HG03139 (cell line): ENCODE results near the gene CAMTA1.

Experiments
- ATAC-seq: cut with Tn5 transposase; IDR thresholded peaks from one replicate; pipeline ENCODE4 v1.9.1; 2021; ENCODE audit not compliant: unreplicated experiment

The CAMTA1 gene

DNA sequence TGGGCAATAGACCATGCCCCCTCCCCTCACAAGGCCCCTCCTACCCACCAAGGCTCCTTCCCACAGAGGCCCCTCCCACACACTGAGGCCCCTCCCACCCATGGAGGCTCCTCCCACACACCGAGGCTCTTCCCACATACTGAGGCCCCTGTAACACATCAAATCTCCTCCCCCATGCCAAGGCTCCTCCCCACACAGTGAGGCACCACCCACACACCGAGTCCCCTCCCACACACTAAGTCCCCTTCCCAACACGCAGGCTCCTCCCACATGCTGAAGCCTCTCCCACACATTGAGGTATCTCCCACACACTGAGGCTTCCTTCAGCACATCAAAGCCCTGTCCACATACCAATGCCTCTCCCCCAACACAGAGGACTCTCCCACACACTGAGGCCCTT is 391.8 kb downstream of the CAMTA1 start:
- ATAC-seq = no peak

DNA sequence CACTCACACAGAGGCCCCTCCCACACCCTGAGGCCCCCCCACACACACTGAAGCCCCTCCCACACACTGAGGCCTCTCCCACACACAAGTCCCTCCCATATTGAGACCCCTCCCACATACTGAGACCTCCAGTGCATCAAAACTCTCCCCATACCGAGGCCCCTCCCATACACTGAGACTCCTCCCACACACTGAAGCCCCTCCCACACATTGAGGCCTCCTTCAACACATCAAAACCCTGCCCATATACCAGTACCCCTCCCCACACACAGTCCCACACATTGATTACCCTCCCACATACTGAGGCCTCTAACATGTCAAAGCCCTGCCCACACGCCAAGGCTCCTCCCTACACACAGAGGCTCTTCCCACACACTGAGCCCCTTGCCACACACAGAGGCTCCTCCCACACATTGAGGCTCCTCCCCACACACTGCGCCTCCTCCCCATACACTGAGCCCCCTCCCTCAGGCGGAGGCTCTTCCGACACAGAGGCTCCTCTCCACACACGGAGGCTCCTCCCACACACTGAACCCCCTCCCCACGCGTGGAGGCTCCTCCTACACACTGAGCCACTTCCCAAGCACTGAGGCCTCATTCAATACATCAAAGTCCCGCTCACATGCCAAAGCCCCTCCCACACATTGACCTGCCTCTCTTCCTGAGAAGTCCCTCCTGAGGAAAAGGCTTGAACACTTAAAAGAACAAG is 392.3 kb downstream of the CAMTA1 start:
- ATAC-seq = no peak

DNA sequence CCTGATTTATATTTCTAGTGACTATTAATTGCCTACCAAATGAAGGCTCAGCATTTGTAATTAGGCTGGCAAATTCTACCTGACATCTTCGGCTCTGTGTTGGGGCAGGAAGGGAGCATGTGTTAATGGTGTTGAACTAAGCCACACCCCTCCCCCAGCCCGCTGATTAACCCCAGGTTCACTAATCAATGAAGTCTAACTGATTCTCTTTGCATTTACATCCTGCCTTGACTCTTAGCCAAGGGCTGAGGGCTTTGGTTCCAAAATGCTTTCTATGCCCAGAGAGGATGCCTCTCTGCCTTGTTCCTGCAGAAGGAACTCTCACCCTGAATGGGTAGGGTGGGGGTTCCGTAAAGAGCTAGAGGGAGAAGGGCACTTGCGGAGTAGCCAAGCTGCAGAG is 393.1 kb downstream of the CAMTA1 start:
- ATAC-seq = no peak

DNA sequence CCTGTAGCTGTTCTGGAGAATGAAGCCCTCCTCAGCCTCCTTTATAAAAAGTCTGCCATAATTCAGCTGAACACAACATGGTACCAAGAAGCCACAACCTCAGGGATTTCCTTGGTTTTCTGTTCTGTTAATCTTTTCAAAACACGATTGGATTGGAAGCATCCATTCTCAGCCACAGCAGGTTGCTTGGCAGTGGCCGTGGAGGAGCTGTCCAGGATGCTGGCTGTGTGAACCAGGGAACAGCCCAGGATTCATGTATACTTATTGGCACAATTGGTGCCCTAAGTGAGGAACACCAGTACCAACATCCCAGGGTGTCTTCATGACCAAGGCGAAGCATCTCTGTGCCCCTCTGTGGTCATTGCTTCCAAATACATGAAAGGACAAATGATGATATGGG is 393.5 kb downstream of the CAMTA1 start:
- ATAC-seq = no peak

DNA sequence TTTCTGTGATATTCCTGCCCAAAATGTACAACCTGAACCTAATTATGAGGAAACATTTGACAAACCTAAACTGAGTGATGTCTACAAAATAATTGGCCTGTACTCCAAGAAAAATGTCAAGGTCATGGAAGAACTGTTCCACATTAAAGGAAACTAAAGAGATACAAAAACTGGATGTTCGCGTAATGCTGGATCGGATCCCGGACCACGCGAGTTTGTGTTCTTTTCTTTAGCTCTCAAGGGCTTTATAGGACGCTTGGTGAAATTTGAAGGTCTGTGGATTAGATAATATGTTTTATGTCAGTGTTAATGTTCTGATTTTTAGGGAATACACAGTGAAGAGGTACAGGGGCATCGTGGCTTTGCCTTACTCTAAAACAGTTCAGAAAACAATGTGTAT is 400.5 kb downstream of the CAMTA1 start:
- no peak for ATAC-seq

DNA sequence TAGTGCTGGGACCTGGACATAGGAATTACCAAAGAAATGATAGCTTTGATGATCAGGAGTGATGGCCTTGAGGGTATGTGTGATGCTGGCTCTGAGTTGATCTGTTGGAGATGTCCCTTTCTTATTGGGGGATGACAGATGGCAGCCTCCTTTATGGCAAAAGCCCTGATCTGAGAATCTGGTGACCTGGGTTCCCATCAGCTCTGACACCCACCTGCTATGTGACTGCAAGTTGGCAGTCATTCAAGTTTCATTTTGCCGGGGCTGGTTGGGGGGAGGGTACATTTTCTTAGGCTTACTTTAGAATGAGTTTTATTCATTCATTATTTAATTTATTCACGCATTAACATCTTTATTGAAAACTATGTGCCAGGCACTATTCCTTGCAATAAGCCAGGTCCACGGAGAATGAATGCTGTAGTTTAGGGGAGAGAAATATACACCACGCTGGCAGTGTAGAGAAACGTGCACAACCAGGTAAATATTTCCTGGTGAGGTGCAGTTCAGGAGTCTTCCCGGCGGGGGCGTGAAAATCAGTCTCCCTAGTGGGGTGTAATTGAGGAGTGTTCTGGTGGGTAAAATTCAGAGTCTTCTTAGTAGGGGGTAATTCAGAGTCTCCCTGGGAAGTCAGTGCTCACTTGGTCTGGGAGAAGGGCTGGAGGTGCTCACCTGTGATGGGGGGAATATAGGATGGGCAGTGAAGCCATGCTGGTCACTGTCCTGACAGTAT is 401.3 kb downstream of the CAMTA1 start:
- no peak for ATAC-seq

DNA sequence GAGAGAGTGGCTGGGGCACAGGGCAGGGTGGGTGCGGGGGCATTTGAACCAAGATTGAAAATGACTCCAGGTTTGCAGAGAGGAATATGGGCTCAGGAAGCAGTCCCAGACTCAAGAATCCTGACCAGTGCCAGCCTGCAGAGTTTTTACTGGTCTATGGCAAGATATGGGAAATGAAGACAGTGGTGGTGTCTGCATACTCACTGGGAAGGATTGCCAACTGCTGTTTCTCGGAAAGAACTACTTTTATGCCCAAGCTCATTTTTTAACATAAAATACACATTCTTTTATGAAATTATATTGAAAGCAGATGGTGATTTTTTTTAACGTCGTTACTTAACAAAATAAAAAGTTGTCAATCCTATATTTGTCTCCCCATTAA is 401.8 kb downstream of the CAMTA1 start:
- no peak for ATAC-seq

DNA sequence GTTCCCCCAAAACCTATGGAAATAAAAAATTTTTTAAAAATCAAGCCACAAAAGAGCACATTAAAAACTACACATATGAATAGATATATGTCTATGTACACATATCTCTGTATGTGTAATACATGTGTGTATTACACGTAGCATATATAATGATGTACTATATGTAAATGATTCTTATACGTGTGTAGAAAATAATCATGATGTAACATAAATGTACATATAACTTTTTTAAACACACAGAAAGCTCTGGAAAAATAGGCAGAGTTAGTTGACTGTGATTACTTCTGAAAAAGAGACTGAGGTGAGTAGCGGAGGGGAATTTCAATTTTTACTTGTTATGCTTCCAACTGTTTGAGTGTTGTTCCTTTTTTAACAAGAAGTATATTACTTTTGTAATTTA is 405.0 kb downstream of the CAMTA1 start:
- no peak for ATAC-seq

DNA sequence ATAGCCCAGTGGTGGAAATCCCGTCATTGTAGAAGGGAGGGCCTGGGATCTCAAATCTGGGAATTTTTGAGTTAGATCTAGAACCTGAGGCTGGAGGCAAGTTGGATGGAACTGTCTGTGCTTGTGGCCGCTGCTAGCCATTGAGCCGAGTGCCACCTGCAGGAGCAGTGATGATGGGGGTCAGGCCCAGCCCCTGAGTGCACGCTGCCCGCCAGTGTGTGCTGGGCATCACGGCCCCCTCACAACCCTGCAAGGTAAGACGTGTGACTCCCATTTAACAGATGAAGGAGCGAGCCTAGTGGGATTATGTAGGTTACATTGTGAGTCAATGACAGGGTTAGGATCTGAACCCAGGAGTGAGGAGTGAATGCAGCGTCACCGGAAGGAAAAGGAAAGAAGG is 407.2 kb downstream of the CAMTA1 start:
- no peak for ATAC-seq

DNA sequence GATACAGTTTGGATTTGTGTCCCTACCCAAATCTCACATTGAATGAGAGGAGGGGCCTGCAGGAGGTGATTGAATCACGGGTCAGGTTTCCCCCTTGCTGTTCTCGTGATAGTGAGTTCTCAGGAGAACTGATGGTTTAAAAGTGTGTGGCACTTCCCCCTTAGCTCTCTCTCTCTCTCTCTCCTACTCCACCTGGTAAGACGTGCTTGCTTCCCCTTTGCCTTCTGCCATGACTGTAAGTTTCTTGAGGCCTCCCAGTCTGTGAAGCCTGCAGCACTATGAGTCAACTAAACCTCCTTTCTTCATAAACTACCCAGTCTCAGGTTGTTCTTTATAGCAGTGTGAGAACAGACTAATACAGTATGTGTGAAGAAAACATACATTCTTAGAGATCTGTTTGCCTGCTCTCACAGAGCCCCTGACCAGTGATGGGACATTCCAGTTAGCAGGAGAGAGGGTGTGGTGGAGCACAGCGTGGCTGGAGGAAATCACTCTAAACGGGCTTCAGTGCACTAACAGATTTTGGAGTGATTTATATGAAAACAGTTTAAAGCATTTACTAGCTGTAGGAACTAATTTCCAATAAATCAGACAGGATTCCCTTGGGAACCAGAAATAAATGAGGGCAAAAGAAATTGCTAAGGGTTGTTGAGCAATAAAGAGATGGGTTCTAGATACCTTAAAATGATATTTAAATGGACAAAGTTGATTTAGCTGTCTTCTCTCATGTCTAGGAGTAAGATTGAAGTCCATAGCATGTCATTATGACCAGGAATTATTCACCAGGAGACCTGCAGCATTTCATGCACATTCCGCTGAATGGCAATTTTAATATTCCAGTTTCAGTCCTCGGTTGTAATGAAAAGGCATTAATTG is 411.0 kb downstream of the CAMTA1 start:
- ATAC-seq = no peak

DNA sequence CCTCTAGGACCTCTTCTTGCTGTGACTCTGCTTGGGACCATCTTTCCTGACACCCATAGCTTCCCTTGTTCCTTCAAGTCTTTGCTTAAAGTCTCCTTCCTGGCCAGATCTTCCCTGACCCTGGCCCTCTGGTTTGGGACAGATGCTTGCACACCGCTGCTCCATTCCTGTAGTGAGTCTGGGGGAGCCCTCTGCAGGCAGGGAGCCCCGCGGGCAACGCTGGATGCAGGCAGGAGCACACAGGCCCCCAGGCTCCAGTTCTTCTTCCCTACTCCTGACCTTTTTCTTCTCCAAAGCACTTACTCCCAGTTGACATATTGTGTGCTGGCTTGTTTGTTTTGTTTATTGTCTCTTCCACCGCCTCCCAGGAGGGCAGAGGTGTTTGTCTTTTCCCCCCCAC is 413.4 kb downstream of the CAMTA1 start:
- ATAC-seq = no peak

DNA sequence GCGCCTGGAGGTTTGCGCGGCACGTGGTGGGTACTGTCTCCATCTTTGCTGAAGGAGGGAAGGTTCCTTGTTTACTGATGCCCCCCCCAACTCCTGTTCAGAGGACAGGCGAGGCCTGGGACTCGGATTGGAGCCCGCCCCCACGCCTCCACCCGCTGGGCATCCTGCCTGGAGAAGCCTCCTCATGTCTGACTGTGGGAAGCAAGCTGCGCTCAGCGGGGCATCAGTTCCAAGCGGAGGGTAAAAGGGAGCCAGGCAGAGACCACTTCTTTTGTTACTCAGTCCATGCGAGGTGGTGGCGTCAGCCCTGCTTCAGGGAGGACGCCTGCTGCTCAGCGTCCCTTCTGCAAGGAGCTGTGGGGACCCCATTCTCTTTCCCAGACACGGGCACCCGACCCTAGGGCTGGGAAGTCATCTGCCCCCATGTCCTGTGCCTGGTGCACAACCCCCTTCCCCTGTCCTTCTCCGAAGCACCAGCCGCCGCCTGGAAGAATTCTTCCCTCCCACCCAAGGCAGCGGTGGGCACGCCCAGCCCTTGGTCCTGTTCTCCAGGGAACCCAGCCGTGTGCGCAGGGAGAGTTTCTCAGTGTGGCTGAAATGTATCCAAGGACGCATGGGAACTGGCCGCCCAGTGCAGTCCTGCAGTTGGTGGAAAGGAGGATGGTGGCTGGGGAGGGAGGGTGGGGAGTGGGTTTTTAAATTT is 414.0 kb downstream of the CAMTA1 start:
- ATAC-seq = no peak

DNA sequence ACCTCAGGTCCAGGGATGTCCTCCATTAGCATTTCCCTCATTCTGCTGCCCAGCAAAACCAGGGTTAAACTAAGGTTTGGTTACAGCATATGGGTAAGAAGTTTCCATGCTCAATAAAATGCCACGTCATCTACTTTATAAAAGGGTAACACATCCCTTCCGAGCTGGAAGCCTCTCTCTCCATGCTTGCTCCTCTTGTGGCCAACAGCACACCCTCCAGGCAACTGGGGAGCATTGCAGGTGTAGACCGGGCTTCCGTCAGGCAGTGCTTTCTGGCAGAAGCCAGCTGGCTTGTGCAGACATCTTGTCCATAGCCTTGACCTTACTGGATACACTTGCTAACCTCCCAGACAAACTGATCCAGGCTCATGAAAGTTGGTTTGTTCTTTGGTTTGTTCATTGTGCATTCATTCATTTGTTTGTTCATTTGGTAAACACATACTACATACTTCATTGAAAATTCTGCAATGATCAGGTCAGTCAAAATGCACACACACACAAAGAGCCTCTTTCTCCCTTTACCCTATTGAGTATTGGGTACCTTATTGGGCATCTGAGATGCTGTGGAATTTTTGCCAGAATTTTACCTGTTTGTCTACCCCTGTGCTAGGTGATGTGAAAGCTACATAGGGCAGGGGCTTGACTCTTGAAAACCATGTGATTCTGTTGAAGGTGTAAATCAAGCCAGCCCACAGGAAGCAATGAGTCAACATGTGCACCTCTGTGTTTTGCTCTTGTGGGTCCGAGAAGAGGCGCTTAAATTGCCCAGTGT is 422.8 kb downstream of the CAMTA1 start:
- ATAC-seq = no peak

DNA sequence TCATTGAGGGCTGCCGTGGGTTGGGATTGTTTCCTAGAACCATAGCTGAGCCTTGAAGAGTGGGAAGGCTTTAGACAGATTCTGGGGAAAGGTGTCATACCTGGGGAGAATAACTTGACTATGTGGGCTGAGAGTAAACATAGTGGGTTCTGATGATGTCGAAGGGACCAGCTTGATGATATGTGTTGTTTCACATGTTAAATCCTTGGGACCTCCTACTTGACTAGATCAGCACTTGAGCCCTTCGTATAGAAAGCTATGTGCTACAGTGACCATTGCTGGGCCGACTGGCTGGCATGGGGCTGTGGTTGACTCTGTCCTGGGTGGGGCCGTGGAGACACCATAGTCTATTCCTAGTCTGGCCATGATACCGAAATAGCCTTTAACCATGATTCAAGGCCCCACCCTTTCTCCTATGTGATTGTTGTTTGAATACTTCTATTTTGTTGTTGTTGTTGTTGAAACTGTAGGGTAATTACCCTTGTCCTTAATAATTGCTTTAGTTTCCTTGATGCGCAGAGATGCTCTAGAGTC is 423.5 kb downstream of the CAMTA1 start:
- no peak for ATAC-seq

DNA sequence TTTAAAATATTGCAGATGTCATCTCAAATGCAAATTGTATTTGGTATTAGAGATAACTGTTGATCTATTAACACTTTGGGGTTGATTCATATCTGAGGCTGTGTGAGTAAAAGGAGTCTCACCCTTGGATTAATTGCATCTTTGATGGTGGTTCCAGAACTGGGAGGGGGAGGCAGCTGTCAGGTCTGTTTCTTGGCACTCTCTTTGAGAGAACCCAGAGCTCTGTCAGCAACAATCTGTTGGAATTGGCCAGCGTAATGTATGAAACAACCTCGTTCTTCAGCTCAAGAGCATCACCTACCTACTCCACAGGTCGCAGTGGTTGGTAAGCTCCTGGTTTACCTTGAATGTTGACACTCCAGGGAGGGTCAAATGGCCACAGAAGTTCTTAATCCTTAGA is 424.1 kb downstream of the CAMTA1 start:
- ATAC-seq = no peak

DNA sequence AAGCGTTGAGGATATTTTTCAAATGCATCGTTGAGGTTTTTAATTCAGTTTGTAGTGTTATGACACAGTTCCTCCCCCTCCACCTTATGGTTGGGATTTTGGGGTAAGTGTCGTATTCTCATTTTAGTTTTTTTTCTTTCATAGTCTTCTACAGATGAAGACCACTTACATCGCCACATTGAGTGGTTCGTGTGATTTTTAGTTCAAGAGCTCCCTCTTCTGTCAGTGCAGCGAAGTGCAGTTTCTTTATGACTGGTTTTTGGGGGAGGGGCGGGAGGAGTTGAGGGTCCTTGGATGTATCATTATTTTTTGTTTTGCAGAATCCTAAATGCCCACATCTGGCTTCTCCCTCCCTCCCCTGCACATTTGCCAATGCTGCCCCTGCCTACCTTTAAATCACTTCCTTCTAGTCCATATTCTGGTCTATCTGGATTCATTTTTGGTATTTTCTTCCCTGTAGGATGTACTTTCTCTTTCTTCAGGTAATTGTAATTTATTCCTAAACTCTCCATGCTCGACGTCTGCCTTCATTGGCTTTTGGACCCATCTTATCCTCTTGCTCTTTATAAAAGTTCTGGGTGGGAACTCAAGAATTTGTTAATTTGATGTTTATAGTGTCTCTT is 433.1 kb downstream of the CAMTA1 start:
- no peak for ATAC-seq

DNA sequence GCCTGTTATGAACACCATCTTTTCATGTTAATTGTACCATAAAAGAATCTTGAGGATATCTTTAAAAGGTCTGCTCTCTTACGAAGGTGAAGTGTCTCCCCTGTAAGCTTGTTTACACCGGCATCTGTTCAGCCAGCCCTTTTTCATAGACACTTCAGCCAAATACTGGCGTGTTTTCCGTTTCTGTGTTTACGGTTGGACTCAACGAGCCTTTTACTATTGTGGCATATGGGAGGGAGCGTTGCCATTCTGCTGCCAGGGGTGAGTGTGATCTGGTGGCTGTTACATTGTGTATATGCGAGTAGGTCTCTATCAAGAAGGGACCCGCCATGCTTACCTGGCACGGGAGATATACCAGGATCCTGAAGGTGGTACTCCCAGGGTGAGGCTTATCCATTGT is 433.8 kb downstream of the CAMTA1 start:
- no peak for ATAC-seq

DNA sequence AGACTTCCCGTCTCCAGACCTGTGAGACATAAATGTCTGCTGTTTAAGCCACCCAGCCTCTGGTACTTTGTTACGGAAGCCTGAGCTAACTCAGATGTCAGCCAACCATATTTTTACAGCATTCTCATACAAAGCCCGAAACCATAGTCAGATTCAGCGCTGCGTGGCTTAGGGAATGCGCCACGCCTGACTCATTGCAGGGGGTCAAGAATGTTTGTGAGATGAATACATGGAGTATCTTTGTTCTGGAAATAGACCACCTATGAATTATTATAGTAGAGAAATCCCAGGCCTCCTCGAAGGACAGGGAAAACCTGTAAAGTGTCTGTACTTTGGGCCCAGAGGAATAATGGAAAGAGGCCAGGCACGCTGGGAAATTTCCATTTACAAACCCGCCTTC is 434.8 kb downstream of the CAMTA1 start:
- ATAC-seq = no peak

DNA sequence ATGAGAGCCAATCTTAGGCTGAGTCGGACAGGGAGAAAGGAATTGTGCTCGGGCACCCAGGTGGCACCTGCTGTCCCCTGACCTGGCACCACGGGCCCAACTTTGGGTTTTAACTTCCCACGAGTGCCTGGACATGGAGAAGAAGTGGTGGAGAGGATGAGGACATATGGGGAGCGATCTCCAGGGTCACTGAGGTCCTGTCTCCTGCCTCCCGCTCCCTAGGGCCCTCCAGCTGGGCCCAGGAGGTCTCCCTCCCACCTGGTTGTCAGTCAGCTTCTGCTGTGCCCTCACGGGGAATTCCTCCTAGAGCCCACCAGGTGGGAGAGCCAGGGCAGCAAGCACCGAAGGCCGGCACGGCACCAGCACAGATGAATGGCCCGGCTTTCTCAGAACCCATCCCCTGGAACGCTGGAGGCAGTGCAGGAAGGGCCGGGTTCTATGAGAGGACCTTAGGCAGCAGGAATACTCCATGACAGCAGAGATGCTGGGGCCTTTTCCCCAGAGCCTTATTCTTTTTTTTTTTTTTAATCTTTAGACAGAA is 435.5 kb downstream of the CAMTA1 start:
- ATAC-seq = no peak
